PC-3 (cell line): ENCODE measurements around the gene REG4.

ENCODE experiments used
- CTCF ChIP-seq: fragments of 300-600 bp; sonication (generic); conservative IDR thresholded peaks from 2 replicates; pipeline ENCODE4 v1.5.1; 2017; ENCODE audit warnings: antibody characterized with exemption, low read depth, mild to moderate bottlenecking, low read length
- EZH2 ChIP-seq: fragments of 300-600 bp; sonication (generic); IDR thresholded peaks from one replicate; pipeline ENCODE4 v1.6.1; 2017; ENCODE audit warnings: antibody characterized with exemption, mild to moderate bottlenecking, low read length; ENCODE audit not compliant: unreplicated experiment

- TF ChIP-seq EZH2 (no peak), CTCF (no peak)
Observed at GRCh38 chr1:119841306-119841705, 30.0 kb upstream of the REG4 start.
